WTC11 (cell line): ENCODE data around the gene DNLZ. TPM values are rescaled to one million over a fixed set of nuclear protein-coding genes. Genes with fewer than 3 reads are reported as not detected.

Experiments
- AFF4 ChIP-seq: sonication (generic); formaldehyde crosslinking; IDR thresholded peaks from 2 replicates; pipeline ENCODE4 v1.8.1; 2023; ENCODE audit warnings: mild to moderate bottlenecking, missing genetic modification reagents, borderline replicate concordance
- ARID4B ChIP-seq: sonication (generic); formaldehyde crosslinking; IDR thresholded peaks from 2 replicates; pipeline ENCODE4 v1.8.0; 2023; ENCODE audit warnings: missing genetic modification reagents, mild to moderate bottlenecking, borderline replicate concordance
- ATF2 ChIP-seq: sonication (generic); formaldehyde crosslinking; IDR thresholded peaks from 2 replicates; pipeline ENCODE4 v1.8.1; 2022; ENCODE audit warnings: low read depth, missing genetic modification reagents, borderline replicate concordance
- CTCF ChIP-seq: fragments of 200-600 bp; IDR thresholded peaks from 2 replicates; pipeline ENCODE4 v1.8.0; 2022; ENCODE audit warnings: antibody characterized with exemption
- E2F5 ChIP-seq: sonication (generic); formaldehyde crosslinking; IDR thresholded peaks from 2 replicates; pipeline ENCODE4 v1.8.1; 2022; ENCODE audit warnings: mild to moderate bottlenecking, moderate library complexity, missing genetic modification reagents
- IRF2 ChIP-seq: sonication (generic); formaldehyde crosslinking; IDR thresholded peaks from 2 replicates; pipeline ENCODE4 v1.8.0; 2022; ENCODE audit warnings: low read depth, missing genetic modification reagents, borderline replicate concordance
- NFATC4 ChIP-seq: fragments of 250-450 bp; sonication (Bioruptor Pico); IDR thresholded peaks from 2 replicates; pipeline ENCODE4 v1.9.0; 2021; ENCODE audit warnings: mild to moderate bottlenecking
- NR2C2 ChIP-seq: sonication (generic); formaldehyde crosslinking; IDR thresholded peaks from 2 replicates; pipeline ENCODE4 v1.8.0; 2022; ENCODE audit warnings: mild to moderate bottlenecking, missing genetic modification reagents
- NR3C1 ChIP-seq: sonication (generic); formaldehyde crosslinking; conservative IDR thresholded peaks from 2 replicates; pipeline ENCODE4 v1.8.1; 2023; ENCODE audit warnings: low read depth, mild to moderate bottlenecking, missing genetic modification reagents
- OVOL2 ChIP-seq: fragments of 250-450 bp; sonication (Bioruptor Pico); IDR thresholded peaks from 2 replicates; pipeline ENCODE4 v1.9.0; 2021; ENCODE audit warnings: mild to moderate bottlenecking, borderline replicate concordance
- PRRX2 ChIP-seq: fragments of 250-450 bp; sonication (Bioruptor Pico); IDR thresholded peaks from 2 replicates; pipeline ENCODE4 v1.8.0; 2021; ENCODE audit warnings: mild to moderate bottlenecking
- RELA ChIP-seq: sonication (generic); formaldehyde crosslinking; IDR thresholded peaks from 2 replicates; pipeline ENCODE4 v1.8.1; 2022; ENCODE audit warnings: missing genetic modification reagents, mild to moderate bottlenecking, borderline replicate concordance
- SP1 ChIP-seq: sonication (generic); formaldehyde crosslinking; conservative IDR thresholded peaks from 2 replicates; pipeline ENCODE4 v1.8.1; 2022; ENCODE audit warnings: missing genetic modification reagents
- TEAD1 ChIP-seq: sonication (generic); formaldehyde crosslinking; IDR thresholded peaks from 2 replicates; pipeline ENCODE4 v1.8.0; 2022; ENCODE audit warnings: mild to moderate bottlenecking, missing genetic modification reagents
- USF1 ChIP-seq: sonication (generic); formaldehyde crosslinking; IDR thresholded peaks from 2 replicates; pipeline ENCODE4 v1.8.0; 2022; ENCODE audit warnings: mild to moderate bottlenecking, missing genetic modification reagents
- ZBTB43 ChIP-seq: sonication (generic); formaldehyde crosslinking; IDR thresholded peaks from 2 replicates; pipeline ENCODE4 v1.8.1; 2023; ENCODE audit warnings: mild to moderate bottlenecking, missing genetic modification reagents
- ZMAT4 ChIP-seq: fragments of 250-450 bp; sonication (Bioruptor Pico); IDR thresholded peaks from 2 replicates; pipeline ENCODE4 v1.9.0; 2021; ENCODE audit warnings: mild to moderate bottlenecking
- ZNF263 ChIP-seq: sonication (generic); formaldehyde crosslinking; IDR thresholded peaks from 2 replicates; pipeline ENCODE4 v1.8.1; 2022; ENCODE audit warnings: low read depth, mild to moderate bottlenecking, moderate library complexity, missing genetic modification reagents
- ZNF416 ChIP-seq: fragments of 250-450 bp; sonication (Bioruptor Pico); IDR thresholded peaks from 2 replicates; pipeline ENCODE4 v1.9.0; 2021; ENCODE audit warnings: mild to moderate bottlenecking, inconsistent platforms
- ZNF512 ChIP-seq: sonication (generic); formaldehyde crosslinking; IDR thresholded peaks from 2 replicates; pipeline ENCODE4 v1.8.1; 2022; ENCODE audit warnings: missing genetic modification reagents, borderline replicate concordance
- ZNF671 ChIP-seq: fragments of 250-450 bp; sonication (Bioruptor Pico); IDR thresholded peaks from 2 replicates; pipeline ENCODE4 v1.8.0; 2021; ENCODE audit warnings: mild to moderate bottlenecking
- total RNA-seq: library from RNA; stranded (reverse); gene quantifications from 3 replicates; pipeline ENCODE4 v1.2.3, GENCODE V29; 2021

Gene DNLZ
- total RNA-seq, 1 experiment from 2014 or later = 17.2 TPM

- TF ChIP-seq RELA (CRISPR knock-in tag) (no peak), NFATC4 (CRISPR knock-in tag) (peak; percentile 44; the same call in 1 of the 2 replicates), IRF2 (no peak), PRRX2 (CRISPR knock-in tag) (0 out of 2 replicates have a peak, but pooled peaks have one; percentile 40), USF1 (CRISPR knock-in tag) (no peak), AFF4 (CRISPR knock-in tag) (no peak), NR3C1 (CRISPR knock-in tag) (no peak), ZNF671 (peak; percentile 15; the same call in 1 of the 2 replicates), ARID4B (CRISPR knock-in tag) (peak; percentile 88; the same call in 1 of the 2 replicates), CTCF (peak; percentile 57; the same call in 1 of the 2 replicates), ZNF416 (CRISPR knock-in tag) (0 out of 2 replicates have a peak, but pooled peaks have one; percentile 22), OVOL2 (CRISPR knock-in tag) (no peak), ZNF512 (CRISPR knock-in tag) (no peak), ZMAT4 (CRISPR knock-in tag) (no peak), NR2C2 (CRISPR knock-in tag) (no peak), E2F5 (no peak), ZNF263 (no peak), TEAD1 (CRISPR knock-in tag) (0 out of 2 replicates have a peak, but pooled peaks have one; percentile 46), ZBTB43 (CRISPR knock-in tag) (no peak), SP1 (peak; percentile 90), ATF2 (CRISPR knock-in tag) (no peak)
These were observed 36.7 kb upstream of the DNLZ start, which contains the start of gene SNAPC4 (continued) for GRCh38 chr9:136400038-136400834.
